ENCODE results near the gene HLTF.
"Not testable (repeated sequence)": the region's sequence is repeated elsewhere in the genome, so short reads cannot be mapped to it uniquely, and the experiment has no call there.

Gene HLTF

DNA sequence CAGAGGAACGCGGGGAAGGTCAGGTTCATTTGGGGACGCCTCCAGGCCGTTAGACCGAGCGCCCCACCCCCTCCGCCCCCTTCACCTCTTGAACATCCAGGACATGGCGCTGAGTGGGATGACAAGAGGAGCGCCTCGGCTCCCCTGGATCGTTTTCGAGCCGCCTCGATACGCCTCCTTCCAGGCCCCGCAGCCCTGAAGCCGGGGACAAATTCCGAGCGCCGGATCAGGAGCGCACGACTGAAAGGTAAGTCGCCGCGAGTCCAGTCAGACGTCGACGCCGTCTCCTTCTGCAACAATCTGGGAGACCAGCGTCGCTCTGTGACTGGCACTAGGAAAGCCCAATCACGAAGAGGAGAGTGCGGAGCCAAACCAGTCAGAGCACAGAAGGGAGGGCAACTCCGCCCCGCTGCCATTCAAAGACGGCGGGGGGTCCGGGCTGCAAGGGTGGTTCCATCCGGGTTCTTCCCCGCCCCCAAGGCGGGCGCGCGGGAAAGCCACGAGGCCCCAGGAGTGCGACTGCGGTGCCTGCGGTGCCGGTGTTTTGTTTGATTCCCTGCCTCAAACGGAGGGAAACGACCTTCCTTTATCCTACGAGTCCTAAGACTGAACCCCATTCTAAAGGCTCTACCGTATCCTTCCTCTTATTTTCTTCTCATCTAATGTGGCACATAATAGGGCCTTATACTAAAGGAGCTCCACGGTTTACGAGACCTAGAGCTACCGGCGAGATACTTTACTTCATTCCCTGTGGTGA is at the start of gene HLTF:
Gene HLTF (minus strand): TSS at position 302 of the 757 bp plus-strand sequence. CDS start 197 bp downstream, at position 105.
- peak; percentile 76 to 80 for DNase-seq (ENCODE audit: low read depth in 2 of 2)

DNA sequence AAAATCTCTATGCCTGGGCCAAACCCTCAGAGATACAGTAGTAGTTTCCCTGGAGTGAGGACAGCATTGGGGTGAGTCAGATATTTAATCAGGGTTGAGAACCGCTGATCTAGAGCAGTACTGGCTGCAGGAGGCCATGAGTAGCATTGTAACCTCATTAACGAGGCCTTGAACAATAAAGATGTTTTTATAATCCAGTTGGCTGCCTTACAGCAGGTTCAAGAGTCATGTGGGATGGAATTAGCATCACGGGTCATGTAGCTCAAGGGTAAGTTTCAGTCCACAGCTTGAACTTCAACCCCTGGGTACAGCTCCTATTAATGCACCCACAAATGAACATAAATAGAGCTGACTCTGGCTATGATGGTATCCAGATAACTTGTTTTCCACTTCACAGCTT is 48.2 kb upstream of the HLTF start:
- DNase-seq (ENCODE audit: low read depth in 2 of 2), result no peak

GRCh38 chr3:149131589-149131988 is 45.3 kb upstream of the HLTF start:
- DNase-seq (ENCODE audit: low read depth in 2 of 2), result no peak

GRCh38 chr3:149129326-149130205 is 43.2 kb upstream of the HLTF start, which contains the start of gene HPS3:
TSS of gene HPS3 (plus strand) at chr3:149129638. CDS start at chr3:149129724, 86 bp downstream.
- peak; percentile 67 to 68 for DNase-seq (ENCODE audit: low read depth in 2 of 2)

DNA sequence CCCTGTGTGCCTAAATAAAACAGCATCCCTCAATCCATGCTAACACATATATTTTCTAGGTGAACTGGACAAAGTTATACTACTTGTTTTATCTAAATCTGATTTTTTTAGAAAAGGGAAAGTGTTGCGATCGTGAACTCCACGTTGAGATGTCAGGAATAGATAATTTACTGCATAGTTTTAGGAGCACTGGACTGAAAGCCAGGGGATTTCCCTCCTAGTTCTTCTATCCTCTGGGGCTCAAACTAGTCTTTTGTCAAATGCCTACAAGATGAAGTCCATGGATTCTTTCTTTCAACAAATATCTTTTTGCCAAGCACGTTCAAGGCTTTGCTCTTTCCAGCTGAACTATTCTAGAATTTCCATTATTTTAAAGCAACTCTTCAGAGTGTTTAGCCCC is 42.5 kb upstream of the HLTF start:
- no peak for DNase-seq (ENCODE audit: low read depth in 2 of 2)

GRCh38 chr3:149122721-149123578 is 36.6 kb upstream of the HLTF start:
- DNase-seq (ENCODE audit: low read depth in 2 of 2), result no peak

- no peak for DNase-seq (ENCODE audit: low read depth in 2 of 2)
These were observed 34.0 kb upstream of the HLTF start for GRCh38 chr3:149120051-149120972.

DNA sequence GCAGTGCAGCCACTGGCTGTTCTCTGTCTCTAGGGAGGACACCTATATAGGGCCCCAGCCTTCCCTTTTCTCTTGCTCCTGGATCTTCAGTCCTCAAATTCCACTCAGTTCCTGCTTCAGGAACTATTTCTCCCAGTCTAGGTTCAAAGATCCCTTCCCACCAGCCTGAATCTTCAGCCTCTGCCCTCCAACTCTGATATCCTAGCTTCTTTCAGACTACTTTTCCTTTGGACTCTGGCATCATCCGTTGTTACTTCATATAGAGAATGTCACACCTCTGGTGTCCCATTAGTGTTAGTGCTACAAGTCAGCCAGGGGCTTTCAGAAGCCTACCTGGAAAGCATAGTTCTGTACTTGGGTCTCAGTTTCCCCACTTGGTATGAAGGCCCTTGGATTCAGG is 33.1 kb upstream of the HLTF start:
- DNase-seq (ENCODE audit: low read depth in 2 of 2), result no peak

- DNase-seq (ENCODE audit: low read depth in 2 of 2), result no peak
These were observed 32.4 kb upstream of the HLTF start for GRCh38 chr3:149118724-149119123.

GRCh38 chr3:149115114-149115513 is 28.8 kb upstream of the HLTF start:
- DNase-seq (ENCODE audit: low read depth in 2 of 2), result no peak

- DNase-seq (ENCODE audit: low read depth in 2 of 2), result no peak
These were observed 28.1 kb upstream of the HLTF start for GRCh38 chr3:149114458-149114857.

DNA sequence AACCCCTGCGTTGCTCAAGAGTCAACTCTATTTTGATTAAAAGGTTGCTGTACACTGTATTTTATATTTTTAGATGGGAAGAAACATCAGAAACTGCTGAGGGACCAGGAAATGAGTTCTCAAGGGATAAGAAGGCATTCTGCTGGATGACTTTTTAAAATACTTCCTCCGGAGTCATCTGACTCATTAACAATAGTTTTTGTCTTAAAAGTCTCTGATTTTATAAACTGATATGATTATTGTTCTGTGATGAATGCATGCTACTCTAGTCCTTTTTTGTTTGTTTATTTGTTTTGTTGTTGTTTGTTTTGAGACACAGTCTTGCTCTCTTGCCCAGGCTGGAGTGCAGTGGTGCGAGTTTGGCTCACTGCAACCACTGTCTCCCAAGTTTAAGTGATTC is 18.2 kb upstream of the HLTF start:
- DNase-seq (ENCODE audit: low read depth in 2 of 2), result no peak

GRCh38 chr3:149101641-149102040 is 15.3 kb upstream of the HLTF start:
- no peak for DNase-seq (ENCODE audit: low read depth in 2 of 2)

- no peak for DNase-seq (ENCODE audit: low read depth in 2 of 2)
These were observed 14.8 kb upstream of the HLTF start for GRCh38 chr3:149101154-149101553.

DNA sequence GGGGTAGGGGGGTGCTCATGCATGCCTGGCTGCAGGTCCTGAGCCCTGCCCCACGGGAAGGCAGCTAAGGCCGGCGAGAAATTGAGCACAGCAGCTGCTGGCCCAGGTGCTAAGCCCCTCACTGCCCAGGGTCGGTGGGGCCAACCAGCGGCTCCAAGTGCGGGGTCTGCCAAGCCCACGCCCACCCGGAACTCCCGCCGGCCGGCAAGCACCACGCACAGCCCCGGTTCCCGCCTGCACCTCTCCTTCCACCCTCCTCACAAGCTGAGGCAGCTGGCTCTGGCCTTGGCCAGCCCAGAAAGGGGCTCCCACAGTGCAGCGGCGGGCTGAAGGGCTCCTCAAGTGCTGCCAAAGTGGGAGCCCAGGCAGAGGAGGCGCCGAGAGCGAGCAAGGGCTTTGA is 11.7 kb upstream of the HLTF start:
- DNase-seq (ENCODE audit: low read depth in 2 of 2), result not testable (repeated sequence)

DNA sequence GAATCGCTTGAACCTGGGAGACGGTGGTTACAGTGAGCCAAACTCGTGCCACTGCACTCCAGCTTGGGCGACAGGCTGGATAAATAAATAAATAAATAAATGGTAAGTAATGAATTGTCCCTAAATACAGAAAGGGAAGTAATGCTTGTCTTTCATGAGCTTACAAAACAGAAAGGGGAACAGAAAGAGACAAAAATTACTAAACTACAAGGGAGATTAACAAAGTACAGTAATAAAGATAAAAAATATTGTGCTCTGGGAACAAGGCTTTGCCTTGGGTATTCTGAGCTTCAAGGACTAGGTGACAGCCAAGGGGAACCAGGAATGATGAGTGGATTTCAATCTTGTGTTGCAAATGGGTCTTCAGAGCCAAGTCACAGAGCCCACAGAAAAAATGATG is 9.2 kb upstream of the HLTF start:
- DNase-seq (ENCODE audit: low read depth in 2 of 2), result no peak

DNA sequence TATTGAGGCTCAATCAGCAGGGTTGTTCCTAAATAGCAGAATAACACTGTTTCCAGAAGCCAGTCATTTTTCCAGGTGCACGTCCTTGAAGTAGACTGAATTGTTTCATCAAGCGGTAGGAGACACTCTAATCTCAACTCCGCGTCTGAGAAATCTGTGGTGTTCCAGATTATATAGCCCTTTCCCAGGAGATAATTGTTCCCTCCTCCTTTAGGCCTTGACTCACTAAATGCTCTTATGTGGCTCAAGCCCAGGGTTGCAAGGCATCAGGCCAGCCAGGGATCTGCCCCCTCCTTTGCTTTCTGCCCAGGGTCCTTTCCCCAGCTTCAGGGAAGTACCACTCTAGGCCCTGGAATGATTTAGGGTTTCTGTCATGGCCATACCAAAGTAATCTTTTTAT is 5.7 kb upstream of the HLTF start:
- no peak for DNase-seq (ENCODE audit: low read depth in 2 of 2)

DNA sequence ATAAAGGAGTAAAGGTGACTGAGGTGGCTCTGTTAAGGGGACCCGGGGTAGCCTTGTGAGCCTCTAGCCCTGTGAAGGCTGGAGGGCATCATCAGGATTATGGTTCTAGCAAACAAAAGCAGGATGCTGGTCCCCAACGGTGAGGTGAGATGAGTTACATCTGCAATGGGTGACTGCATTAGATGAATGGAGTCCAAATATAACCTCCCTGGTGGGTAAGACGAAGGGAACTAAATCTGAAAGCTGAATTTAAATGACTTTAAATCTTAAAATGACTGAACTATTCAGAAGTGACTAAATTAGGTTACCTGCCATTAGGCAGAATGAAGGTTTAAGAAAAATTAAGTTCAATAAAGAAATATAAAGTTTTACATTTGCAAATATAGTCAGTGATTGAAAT is 4.6 kb upstream of the HLTF start:
- no peak for DNase-seq (ENCODE audit: low read depth in 2 of 2)

DNA sequence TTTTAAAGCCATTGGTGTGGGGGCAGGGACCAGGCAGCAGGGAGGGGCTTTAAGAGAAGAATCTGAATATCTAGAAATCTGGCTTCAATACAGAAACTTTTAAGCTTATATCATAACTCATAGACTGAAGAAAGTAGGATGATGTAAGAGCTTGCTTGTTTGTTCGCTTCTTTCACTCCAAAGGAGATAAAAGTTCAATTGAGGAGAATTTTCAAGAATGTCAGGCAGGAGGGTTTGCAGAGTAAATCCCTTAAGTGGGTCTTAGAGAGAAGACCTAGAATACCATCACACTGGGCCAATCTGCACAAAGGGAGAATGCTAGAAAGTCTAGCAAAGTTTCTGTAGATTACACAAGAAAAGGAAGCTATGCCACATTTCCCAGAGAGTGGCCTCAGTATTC is 4.1 kb upstream of the HLTF start:
- no peak for DNase-seq (ENCODE audit: low read depth in 2 of 2)

- no peak for DNase-seq (ENCODE audit: low read depth in 2 of 2)
These were observed 3.1 kb upstream of the HLTF start for GRCh38 chr3:149089395-149089794.

GRCh38 chr3:149087208-149087607 is 875 bp upstream of the HLTF start:
- DNase-seq (ENCODE audit: low read depth in 2 of 2), result no peak
